HFF-Myc (cell line): Measurements from ENCODE around the gene UST.

ENCODE experiments used
- DNase-seq: peaks from one replicate; pipeline ENCODE4 v3.0.0-alpha.2; 2011; ENCODE audit warnings: low read depth; ENCODE audit errors: extremely low read depth
- H3K4me3 ChIP-seq: replicated peaks from 2 replicates; pipeline ENCODE4 v1.5.1; 2011; ENCODE audit warnings: low read depth, mild to moderate bottlenecking, control low read depth, low read length
- TF ChIP-seq, protein P1 (sequence below): IDR thresholded peaks from 2 replicates; pipeline ENCODE4 v1.5.1; 2012; ENCODE audit warnings: mild to moderate bottlenecking, low read depth, low read length, control low read depth; ENCODE audit errors: missing control alignments

UST gene

GRCh38 chr6:148985499-148985898, 238.7 kb downstream of the UST start:
- TF ChIP-seq, protein P1, sequence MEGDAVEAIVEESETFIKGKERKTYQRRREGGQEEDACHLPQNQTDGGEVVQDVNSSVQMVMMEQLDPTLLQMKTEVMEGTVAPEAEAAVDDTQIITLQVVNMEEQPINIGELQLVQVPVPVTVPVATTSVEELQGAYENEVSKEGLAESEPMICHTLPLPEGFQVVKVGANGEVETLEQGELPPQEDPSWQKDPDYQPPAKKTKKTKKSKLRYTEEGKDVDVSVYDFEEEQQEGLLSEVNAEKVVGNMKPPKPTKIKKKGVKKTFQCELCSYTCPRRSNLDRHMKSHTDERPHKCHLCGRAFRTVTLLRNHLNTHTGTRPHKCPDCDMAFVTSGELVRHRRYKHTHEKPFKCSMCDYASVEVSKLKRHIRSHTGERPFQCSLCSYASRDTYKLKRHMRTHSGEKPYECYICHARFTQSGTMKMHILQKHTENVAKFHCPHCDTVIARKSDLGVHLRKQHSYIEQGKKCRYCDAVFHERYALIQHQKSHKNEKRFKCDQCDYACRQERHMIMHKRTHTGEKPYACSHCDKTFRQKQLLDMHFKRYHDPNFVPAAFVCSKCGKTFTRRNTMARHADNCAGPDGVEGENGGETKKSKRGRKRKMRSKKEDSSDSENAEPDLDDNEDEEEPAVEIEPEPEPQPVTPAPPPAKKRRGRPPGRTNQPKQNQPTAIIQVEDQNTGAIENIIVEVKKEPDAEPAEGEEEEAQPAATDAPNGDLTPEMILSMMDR = no peak
- no peak for DNase-seq
- H3K4me3 ChIP-seq = no peak overlapping the region

GRCh38 chr6:148986608-148987007, 239.8 kb downstream of the UST start:
- DNase-seq = no peak
- no peak overlapping the region for H3K4me3 ChIP-seq
- TF ChIP-seq, protein P1 = no peak

DNA sequence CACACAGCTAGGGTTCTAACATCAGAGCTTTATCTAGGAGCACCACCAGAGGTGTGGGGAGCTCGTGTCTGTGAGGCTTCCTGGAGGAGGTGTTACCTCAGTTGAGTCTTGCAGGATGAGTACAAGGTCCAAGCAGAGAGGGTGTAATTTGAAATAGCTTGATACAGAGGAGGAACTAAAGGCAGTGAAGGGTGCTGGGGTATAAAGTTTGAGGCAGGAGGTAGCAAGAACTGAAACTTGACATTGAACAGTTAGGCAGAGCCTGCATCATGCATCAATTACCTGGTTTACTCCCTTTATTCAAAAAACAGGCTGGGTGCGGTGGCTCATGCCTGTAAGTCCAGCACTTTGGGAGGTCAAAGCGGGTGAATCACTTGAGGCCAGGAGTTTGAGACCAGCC, 241.2 kb downstream of the UST start:
- TF ChIP-seq, protein P1 = no peak
- no peak overlapping the region for H3K4me3 ChIP-seq
- DNase-seq = no peak

GRCh38 chr6:148989585-148989984, 242.8 kb downstream of the UST start:
- H3K4me3 ChIP-seq = no peak overlapping the region
- TF ChIP-seq, protein P1 = no peak
- DNase-seq = no peak

DNA sequence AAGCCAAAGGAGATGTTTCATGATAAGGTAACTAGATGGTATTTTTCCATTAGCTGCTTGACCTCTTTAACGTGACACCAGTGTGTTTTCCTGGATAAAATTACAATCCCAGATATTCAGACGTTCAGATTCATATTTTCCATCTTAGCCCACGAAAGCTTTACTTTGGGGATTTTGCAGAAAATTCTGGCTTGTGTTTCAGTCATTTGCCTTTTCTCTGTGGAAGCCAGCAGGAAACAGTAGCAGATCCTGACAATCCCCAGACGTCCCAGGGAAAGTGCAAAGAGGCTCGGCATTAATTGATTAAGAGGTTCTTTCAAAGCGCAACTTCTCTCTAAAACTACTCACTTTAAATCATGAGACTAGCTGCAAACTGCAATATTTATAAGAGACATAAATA, 243.6 kb downstream of the UST start:
- no peak for DNase-seq
- TF ChIP-seq, protein P1 = no peak
- no peak overlapping the region for H3K4me3 ChIP-seq

DNA sequence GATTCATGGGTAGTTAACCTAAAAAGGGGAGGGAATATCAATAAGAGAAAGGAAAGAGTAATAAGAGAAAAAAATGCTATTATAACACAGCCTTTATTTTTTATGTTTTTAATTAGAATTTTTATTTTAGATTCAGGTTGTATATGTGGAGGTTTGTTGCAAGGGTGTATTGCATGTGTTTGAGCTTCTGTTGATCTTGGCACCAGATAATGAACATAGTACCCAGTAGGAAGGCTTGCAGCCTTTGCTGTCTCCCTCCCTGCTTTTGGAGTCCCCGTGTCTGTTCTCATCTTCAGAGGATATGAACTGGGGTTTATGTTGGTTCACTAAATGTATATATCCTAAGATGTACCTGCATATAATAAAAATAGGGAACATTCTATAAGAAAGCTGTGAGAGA, 250.0 kb downstream of the UST start:
- no peak overlapping the region for H3K4me3 ChIP-seq
- TF ChIP-seq, protein P1 = no peak
- DNase-seq = no peak

- TF ChIP-seq, protein P1 = no peak
- peak; percentile 43 for DNase-seq
- H3K4me3 ChIP-seq = no peak overlapping the region
These were observed 251.0 kb downstream of the UST start for GRCh38 chr6:148997865-148998264.
